NCI-H187 (cell line): ENCODE data around the gene PAGE4.

Experiments used
- DNase-seq, 2 experiments: peaks; one replicate each; lab custom pipeline; 2025; lab: John Stamatoyannopoulos, UW

PAGE4 gene

GRCh38 chrX:49876750-49877149 is 47.6 kb downstream of the PAGE4 start:
- no peak for DNase-seq

GRCh38 chrX:49877397-49878101 is 48.4 kb downstream of the PAGE4 start:
- no peak for DNase-seq

GRCh38 chrX:49878128-49878833 is 49.2 kb downstream of the PAGE4 start:
- no peak for DNase-seq

GRCh38 chrX:49878834-49879655 is 49.9 kb downstream of the PAGE4 start, which contains the start of gene USP27X:
Gene USP27X, plus strand, starts transcription at chrX:49879484. Its CDS starts 824 bp downstream, at chrX:49880308.
- peak in 1 of 2 experiments; percentile 41 for DNase-seq

GRCh38 chrX:49879656-49880277 is 50.7 kb downstream of the PAGE4 start:
- DNase-seq, result no peak

- DNase-seq, result no peak
Observed at GRCh38 chrX:49880668-49881067, 51.6 kb downstream of the PAGE4 start.
